Heart left ventricle (tissue), 13 donors: Measurements from ENCODE around the gene ANAPC10.

ENCODE experiments used
- POLR2A ChIP-seq, 2 donors: fragments of 450-650 bp; IDR thresholded peaks; one replicate each; pipeline ENCODE4 v1.6.1; 2017; ENCODE audit warnings: antibody characterized with exemption in 2 of 2, mild to moderate bottlenecking in 2 of 2, moderate library complexity in 2 of 2
- TF ChIP-seq, protein P1 (sequence below), 12 donors: fragments of 200-600 bp; sonication (generic) in 4 of 12; IDR thresholded peaks; one replicate each; pipeline versions ENCODE4 v1.5.0 to v1.8.0; 2018 to 2022; ENCODE audit warnings: antibody characterized with exemption in 12 of 12, mild to moderate bottlenecking in 5 of 12
- donor health status: ischemic (EF 13 %, LVEDD 7.1; RV severe dilation, severe dysfunction).
- donor health status: DM: no; HTN: yes; CAD: no.
- donor health status: DM: no; HTN: no; CAD: no.
- donor health status: ischemic (EF 25% LVEDD 6.9; RV normal size, moderate dysfunction).
- donor health status: ischemic (EF 25% LVEDD 5.7; RV mildly dilated, moderate dysfunction).
- donor health status: ischemic (EF 35%, LVEDD 5.7; RV mildly dilated, moderate dysfunction).
- donor health status: nonischemic (EF 11% LVEDD 7.7; RV severe dilation, severe dysfunction).
- donor health status: DM: yes; HTN: yes; CAD: no.
- donor health status: PGD.
- donor health status: ischemic (EF 29% LVEDD 5.4; RV normal size, mild dysfunction).
- donor health status: nonischemic (EF 23%, LVEDD 6.1; RV moderate dilation, normal function).

DNA sequence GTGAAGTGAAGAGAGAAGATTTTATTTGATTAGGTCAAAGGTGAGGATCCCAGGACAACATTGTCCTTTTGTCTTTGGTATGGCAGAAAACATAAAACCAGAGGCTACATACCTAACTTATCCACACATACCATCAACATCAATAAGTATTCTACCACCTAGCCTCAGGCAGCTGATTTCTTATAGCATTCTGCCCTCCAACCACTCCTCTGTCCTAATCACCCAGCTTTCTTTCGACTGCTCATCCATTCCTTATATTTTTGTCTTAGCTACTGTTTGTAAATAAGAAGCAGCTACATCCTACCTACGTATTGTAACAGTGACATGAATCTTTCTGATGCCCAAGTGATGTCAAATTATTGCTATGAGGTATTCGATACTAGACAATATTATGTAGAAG is 129.4 kb downstream of the ANAPC10 start:
- TF ChIP-seq, protein P1, sequence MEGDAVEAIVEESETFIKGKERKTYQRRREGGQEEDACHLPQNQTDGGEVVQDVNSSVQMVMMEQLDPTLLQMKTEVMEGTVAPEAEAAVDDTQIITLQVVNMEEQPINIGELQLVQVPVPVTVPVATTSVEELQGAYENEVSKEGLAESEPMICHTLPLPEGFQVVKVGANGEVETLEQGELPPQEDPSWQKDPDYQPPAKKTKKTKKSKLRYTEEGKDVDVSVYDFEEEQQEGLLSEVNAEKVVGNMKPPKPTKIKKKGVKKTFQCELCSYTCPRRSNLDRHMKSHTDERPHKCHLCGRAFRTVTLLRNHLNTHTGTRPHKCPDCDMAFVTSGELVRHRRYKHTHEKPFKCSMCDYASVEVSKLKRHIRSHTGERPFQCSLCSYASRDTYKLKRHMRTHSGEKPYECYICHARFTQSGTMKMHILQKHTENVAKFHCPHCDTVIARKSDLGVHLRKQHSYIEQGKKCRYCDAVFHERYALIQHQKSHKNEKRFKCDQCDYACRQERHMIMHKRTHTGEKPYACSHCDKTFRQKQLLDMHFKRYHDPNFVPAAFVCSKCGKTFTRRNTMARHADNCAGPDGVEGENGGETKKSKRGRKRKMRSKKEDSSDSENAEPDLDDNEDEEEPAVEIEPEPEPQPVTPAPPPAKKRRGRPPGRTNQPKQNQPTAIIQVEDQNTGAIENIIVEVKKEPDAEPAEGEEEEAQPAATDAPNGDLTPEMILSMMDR (IDR thresholded peaks at IDR 0.05) = no peak
- no peak for TF ChIP-seq POLR2A (IDR thresholded peaks at IDR 0.05)
